ENCODE data around the gene ZBTB33.
A peak's percentile ranks its signal among the peaks of the same experiment; 100 is the strongest.

Gene ZBTB33

DNA sequence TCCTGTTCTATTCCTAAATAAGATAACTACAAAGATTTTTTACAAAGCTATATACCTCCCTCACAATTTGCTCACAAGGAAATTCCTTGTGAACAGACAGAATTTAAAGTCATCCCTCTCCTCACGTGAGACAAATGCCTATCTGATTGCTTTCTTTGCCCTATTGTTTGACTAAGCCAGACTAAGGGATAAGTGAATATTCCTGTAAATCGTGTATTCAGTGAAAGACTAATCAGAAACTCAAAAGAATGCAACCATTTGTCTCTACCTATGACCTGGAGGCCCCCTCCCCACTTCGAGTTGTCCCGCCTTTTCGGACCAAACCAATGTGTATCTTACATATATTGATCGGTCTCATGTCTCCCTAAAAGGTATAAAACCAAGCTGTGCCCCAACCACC, 15.3 kb upstream of the ZBTB33 start:
- Histone ChIP-seq H3K4me3 (ENCODE audit: insufficient read depth, low read depth, low read length, poor library complexity, severe bottlenecking) (no peak overlapping the region), H3K4me1 (ENCODE audit: control insufficient read depth, insufficient read depth, low read length, poor library complexity, severe bottlenecking) (no peaks in the 10 kb centered on the region), H3K36me3 (ENCODE audit: control insufficient read depth, insufficient read depth, low read length) (no peaks in the 10 kb centered on the region), H3K27ac (ENCODE audit: insufficient read depth, low read length, poor library complexity, severe bottlenecking) (no peak overlapping the region), H3K27me3 (replicated peaks; ENCODE audit: control insufficient read depth, insufficient read depth, low read length, poor library complexity, severe bottlenecking) (no peaks in the 10 kb centered on the region), H3K9me3 (ENCODE audit: control insufficient read depth, low read length) (no peaks in the 10 kb centered on the region)
- DNase-seq: no peak

DNA sequence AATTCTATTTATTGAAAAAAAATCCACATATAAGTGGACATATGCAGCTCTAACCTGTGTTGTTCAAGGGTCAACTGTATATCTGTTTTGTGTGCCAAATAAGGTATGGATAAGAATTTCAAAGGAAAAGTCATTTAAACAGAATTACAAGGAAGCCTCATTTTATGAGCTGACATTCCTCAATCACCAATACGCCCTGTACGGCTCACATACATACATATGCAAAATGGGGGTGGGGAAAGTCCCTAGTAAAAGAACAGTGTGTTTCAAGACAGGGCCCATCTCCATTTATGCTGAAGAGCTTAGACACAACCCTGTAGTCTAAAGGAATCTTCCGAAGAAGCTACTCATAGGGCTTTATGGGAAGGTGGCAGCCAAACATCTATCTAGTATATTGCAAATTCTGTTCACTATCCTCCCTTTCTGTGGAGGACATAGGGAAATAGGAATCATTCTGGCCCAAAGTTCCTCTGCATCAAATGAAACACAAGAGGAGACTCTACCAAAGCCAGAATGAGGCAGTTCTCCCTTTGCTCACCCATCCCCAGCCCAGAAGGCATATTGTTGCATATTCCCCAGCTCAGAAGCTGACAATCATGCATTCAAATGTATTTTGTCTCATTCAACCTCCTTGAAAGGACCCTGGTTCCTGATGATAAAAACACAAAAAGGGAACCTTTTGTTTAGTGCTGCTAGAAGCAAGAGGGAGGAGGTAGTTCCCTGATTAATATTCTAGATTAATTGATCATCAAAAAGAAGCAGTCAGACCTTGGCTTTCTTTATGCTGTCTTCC, 13.7 kb upstream of the ZBTB33 start:
- Histone ChIP-seq H3K9me3 (ENCODE audit: control insufficient read depth, low read length) (no peaks in the 10 kb centered on the region), H3K27ac (ENCODE audit: insufficient read depth, low read length, poor library complexity, severe bottlenecking) (no peak overlapping the region), H3K4me3 (ENCODE audit: insufficient read depth, low read depth, low read length, poor library complexity, severe bottlenecking) (no peak overlapping the region), H3K36me3 (ENCODE audit: control insufficient read depth, insufficient read depth, low read length) (no peaks in the 10 kb centered on the region), H3K4me1 (ENCODE audit: control insufficient read depth, insufficient read depth, low read length, poor library complexity, severe bottlenecking) (no peaks in the 10 kb centered on the region), H3K27me3 (replicated peaks; ENCODE audit: control insufficient read depth, insufficient read depth, low read length, poor library complexity, severe bottlenecking) (no peaks in the 10 kb centered on the region)
- DNase-seq: no peak

DNA sequence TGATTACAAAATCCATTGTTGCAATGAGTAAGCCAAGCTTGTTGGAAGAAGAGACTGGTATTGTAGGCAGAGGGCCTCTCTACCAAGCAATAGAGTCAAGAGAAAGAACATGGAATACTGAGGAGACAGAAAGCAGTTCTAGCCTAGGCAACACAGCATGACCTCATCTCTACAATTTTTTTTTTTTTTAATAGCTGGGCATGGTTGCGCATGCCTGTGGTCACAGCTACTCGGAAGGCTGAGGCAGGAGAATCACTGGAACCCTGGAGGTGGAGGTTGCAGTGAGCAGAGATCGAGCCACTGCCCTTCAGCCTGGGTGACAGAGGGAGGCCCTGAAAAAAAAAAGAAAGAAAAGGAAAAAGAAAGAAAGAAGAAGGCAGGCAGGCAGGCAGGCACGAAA, 11.7 kb upstream of the ZBTB33 start:
- Histone ChIP-seq H3K36me3 (ENCODE audit: control insufficient read depth, insufficient read depth, low read length) (no peaks in the 10 kb centered on the region), H3K4me1 (ENCODE audit: control insufficient read depth, insufficient read depth, low read length, poor library complexity, severe bottlenecking) (no peaks in the 10 kb centered on the region), H3K9me3 (ENCODE audit: control insufficient read depth, low read length) (no peaks in the 10 kb centered on the region), H3K27ac (ENCODE audit: insufficient read depth, low read length, poor library complexity, severe bottlenecking) (no peak overlapping the region), H3K27me3 (replicated peaks; ENCODE audit: control insufficient read depth, insufficient read depth, low read length, poor library complexity, severe bottlenecking) (no peaks in the 10 kb centered on the region), H3K4me3 (ENCODE audit: insufficient read depth, low read depth, low read length, poor library complexity, severe bottlenecking) (no peak overlapping the region)
- no peak for DNase-seq

DNA sequence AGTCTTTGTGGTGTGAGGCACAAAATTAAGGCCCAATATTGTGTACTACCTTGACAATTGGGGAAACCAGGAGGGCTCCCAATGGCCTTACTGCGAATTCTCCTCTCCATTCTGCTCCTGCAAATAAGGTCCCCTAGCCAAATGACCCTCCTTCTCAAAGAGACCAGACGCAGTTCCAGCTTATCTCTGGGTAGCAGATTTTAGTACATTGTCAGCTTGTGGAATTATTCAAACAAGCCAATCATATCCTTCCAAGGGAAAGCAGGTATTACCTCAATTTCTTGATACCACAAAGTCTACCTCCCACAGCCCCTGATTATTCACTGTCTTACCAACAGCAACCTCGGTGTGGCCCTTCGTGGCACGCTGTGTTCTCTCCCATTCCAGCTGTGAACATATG, 7.8 kb upstream of the ZBTB33 start:
- H3K4me1 ChIP-seq (ENCODE audit: control insufficient read depth, insufficient read depth, low read length, poor library complexity, severe bottlenecking): no peaks in the 10 kb centered on the region
- no peaks in the 10 kb centered on the region for H3K27me3 ChIP-seq (replicated peaks; ENCODE audit: control insufficient read depth, insufficient read depth, low read length, poor library complexity, severe bottlenecking)
- H3K36me3 ChIP-seq (ENCODE audit: control insufficient read depth, insufficient read depth, low read length): no peaks in the 10 kb centered on the region
- no peak overlapping the region for H3K4me3 ChIP-seq (ENCODE audit: insufficient read depth, low read depth, low read length, poor library complexity, severe bottlenecking)
- DNase-seq: no peak
- no peak overlapping the region for H3K27ac ChIP-seq (ENCODE audit: insufficient read depth, low read length, poor library complexity, severe bottlenecking)
- no peaks in the 10 kb centered on the region for H3K9me3 ChIP-seq (ENCODE audit: control insufficient read depth, low read length)

DNA sequence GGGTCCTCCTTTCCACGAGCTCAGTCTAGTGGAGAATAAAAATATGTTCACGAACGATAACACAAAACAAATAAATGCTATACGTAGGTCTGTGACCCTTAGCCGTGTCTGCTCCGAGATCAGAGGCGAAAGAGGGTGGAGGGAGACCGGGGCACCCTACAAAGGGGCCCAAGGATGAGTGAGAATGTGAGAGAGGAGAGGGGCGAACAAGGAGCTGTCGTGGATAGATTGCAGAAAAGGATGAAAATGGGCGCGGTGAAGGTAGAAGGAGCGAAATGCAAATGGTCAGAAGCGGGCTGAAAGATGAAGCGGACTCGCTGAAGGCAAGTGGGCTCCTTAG, 6.2 kb upstream of the ZBTB33 start:
- peak overlapping the region; percentile 73 for H3K4me3 ChIP-seq (ENCODE audit: insufficient read depth, low read depth, low read length, poor library complexity, severe bottlenecking)
- H3K4me1 ChIP-seq (ENCODE audit: control insufficient read depth, insufficient read depth, low read length, poor library complexity, severe bottlenecking): no peaks in the 10 kb centered on the region
- no peaks in the 10 kb centered on the region for H3K27me3 ChIP-seq (replicated peaks; ENCODE audit: control insufficient read depth, insufficient read depth, low read length, poor library complexity, severe bottlenecking)
- no peaks in the 10 kb centered on the region for H3K9me3 ChIP-seq (ENCODE audit: control insufficient read depth, low read length)
- no peaks in the 10 kb centered on the region for H3K36me3 ChIP-seq (ENCODE audit: control insufficient read depth, insufficient read depth, low read length)
- no peak for DNase-seq
- H3K27ac ChIP-seq (ENCODE audit: insufficient read depth, low read length, poor library complexity, severe bottlenecking): peak overlapping the region; percentile 60

DNA sequence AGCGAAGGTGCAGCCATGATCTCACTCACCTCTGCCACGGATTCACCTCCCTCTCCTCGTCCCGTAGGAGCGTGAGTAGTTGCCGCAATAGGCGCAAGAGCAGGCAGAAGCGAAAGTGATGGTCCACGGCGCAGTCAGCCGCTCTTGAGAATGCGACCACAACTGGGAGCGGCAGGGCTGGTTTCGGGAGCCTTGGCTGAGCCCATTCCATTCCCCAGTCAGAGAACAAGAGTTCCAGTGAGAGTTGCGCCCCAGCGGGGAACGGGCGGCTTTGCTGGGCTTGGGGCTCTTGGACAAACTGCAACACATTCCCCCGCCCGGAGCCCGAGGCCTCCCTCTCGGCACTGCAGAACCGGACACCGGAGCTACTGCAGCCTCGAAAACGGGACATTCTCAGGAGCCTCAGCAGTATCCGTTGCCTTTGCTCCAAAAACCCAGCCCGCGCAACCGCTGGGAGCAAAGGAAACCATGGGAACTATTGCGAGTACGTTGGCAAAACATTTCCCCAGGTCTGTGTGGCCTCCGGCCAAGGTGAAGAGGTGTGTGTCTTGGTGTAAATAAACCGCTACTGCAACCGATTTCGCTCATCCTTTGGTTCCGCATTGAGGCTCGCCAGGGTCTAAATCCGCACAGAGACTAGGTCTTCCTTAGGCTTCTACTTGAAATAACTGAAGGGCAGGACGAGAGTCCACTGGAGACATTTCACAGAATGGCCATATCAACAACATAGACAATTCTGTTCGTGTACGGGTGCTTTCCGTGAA, 5.7 kb upstream of the ZBTB33 start:
- Histone ChIP-seq H3K27me3 (replicated peaks; ENCODE audit: control insufficient read depth, insufficient read depth, low read length, poor library complexity, severe bottlenecking) (no peaks in the 10 kb centered on the region), H3K36me3 (ENCODE audit: control insufficient read depth, insufficient read depth, low read length) (no peaks in the 10 kb centered on the region), H3K4me3 (ENCODE audit: insufficient read depth, low read depth, low read length, poor library complexity, severe bottlenecking) (peak overlapping the region; percentile 73), H3K4me1 (ENCODE audit: control insufficient read depth, insufficient read depth, low read length, poor library complexity, severe bottlenecking) (no peaks in the 10 kb centered on the region), H3K27ac (ENCODE audit: insufficient read depth, low read length, poor library complexity, severe bottlenecking) (peak overlapping the region; percentile 60), H3K9me3 (ENCODE audit: control insufficient read depth, low read length) (no peaks in the 10 kb centered on the region)
- peak; percentile 6 to 33 (median 28) for DNase-seq

DNA sequence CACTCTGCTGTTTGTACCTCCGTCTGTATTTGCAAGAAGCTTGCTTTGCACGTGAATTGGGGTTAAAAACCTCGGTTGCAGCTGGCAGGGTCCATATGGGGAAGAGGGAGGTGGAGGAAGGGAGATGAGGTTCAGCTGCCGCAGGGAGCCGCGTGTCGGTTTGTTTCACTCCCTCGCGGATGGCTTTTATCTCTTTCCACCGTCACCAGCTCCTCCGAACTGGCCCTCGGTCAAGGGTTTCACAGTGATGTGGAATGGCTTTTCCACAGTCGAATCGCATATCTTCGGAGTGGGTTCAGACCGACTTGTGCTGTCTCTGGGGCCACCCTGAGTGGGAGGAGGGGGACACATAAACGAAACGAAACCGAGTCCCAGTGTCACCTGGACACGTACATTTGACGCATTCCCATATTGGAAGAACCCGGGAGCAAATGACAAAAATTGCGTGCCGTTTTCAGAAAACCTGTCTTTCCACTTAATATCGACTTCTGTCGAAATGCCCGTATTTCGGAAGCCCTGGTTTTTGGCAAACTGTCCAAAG, 929 bp downstream of the ZBTB33 start:
- no peak for DNase-seq
- Histone ChIP-seq H3K27ac (ENCODE audit: insufficient read depth, low read length, poor library complexity, severe bottlenecking) (peak overlapping the region; percentile 83), H3K4me3 (ENCODE audit: insufficient read depth, low read depth, low read length, poor library complexity, severe bottlenecking) (peak overlapping the region; percentile 66), H3K27me3 (replicated peaks; ENCODE audit: control insufficient read depth, insufficient read depth, low read length, poor library complexity, severe bottlenecking) (no peaks in the 10 kb centered on the region), H3K4me1 (ENCODE audit: control insufficient read depth, insufficient read depth, low read length, poor library complexity, severe bottlenecking) (no peaks in the 10 kb centered on the region), H3K9me3 (ENCODE audit: control insufficient read depth, low read length) (no peaks in the 10 kb centered on the region), H3K36me3 (ENCODE audit: control insufficient read depth, insufficient read depth, low read length) (peaks cover 10% of the 10 kb centered on the region)

DNA sequence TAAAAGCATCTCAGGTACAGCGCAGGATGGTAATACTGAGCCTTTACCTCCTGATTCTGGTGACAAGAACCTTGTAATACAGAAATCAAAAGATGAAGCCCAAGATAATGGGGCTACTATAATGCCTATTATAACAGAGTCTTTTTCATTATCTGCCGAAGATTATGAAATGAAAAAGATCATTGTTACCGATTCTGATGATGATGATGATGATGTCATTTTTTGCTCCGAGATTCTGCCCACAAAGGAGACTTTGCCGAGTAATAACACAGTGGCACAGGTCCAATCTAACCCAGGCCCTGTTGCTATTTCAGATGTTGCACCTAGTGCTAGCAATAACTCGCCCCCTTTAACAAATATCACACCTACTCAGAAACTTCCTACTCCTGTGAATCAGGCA, 3.2 kb downstream of the ZBTB33 start:
- Histone ChIP-seq H3K4me1 (ENCODE audit: control insufficient read depth, insufficient read depth, low read length, poor library complexity, severe bottlenecking) (no peaks in the 10 kb centered on the region), H3K27me3 (replicated peaks; ENCODE audit: control insufficient read depth, insufficient read depth, low read length, poor library complexity, severe bottlenecking) (no peaks in the 10 kb centered on the region), H3K9me3 (ENCODE audit: control insufficient read depth, low read length) (no peaks in the 10 kb centered on the region), H3K4me3 (ENCODE audit: insufficient read depth, low read depth, low read length, poor library complexity, severe bottlenecking) (no peak overlapping the region), H3K36me3 (ENCODE audit: control insufficient read depth, insufficient read depth, low read length) (peaks cover 10% of the 10 kb centered on the region), H3K27ac (ENCODE audit: insufficient read depth, low read length, poor library complexity, severe bottlenecking) (no peak overlapping the region)
- no peak for DNase-seq

DNA sequence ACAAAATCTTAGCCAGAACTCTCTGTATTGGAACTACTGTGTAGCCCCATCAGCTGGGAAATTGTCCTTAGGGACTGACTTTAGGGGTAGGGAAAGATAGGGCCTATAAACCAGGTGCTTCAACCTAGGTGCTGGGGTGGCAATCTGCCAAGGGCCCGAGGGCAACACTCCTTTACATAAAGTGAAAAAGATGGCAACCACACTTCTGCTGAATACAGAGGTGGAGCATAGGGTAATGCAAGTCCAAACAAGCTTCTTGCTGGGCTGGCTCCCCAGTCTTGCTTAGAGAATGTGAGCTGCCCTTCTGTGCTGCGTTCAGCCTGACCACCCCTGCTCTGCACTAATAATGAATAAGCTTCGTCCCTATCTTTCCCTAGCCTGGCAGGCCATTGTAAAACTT, 9.8 kb downstream of the ZBTB33 start:
- H3K4me3 ChIP-seq (ENCODE audit: insufficient read depth, low read depth, low read length, poor library complexity, severe bottlenecking): no peak overlapping the region
- no peak for DNase-seq

More for the DNA sequence above, 9.8 kb downstream of the ZBTB33 start:
- H3K4me1 ChIP-seq (ENCODE audit: control insufficient read depth, insufficient read depth, low read length, poor library complexity, severe bottlenecking): no peaks in the 10 kb centered on the region
- H3K36me3 ChIP-seq (ENCODE audit: control insufficient read depth, insufficient read depth, low read length): peaks cover under 1% of the 10 kb centered on the region
- no peak overlapping the region for H3K27ac ChIP-seq (ENCODE audit: insufficient read depth, low read length, poor library complexity, severe bottlenecking)
- H3K27me3 ChIP-seq (replicated peaks; ENCODE audit: control insufficient read depth, insufficient read depth, low read length, poor library complexity, severe bottlenecking): no peaks in the 10 kb centered on the region
- H3K9me3 ChIP-seq (ENCODE audit: control insufficient read depth, low read length): no peaks in the 10 kb centered on the region

Data from effector memory CD4-positive, alpha-beta T cell (primary cell).